AG08395 (cell line): ENCODE measurements around the gene ATP8B1.

Experiments used
- DNase-seq: peaks from one replicate; pipeline ENCODE4 v3.0.0; 2012; ENCODE audit warnings: mixed read lengths, low spot score

The ATP8B1 gene

GRCh38 chr18:57618910-57619309, 184.2 kb downstream of the ATP8B1 start:
- DNase-seq: no peak

GRCh38 chr18:57603871-57604270, 199.2 kb downstream of the ATP8B1 start:
- no peak for DNase-seq
